SK-N-MC (cell line): Measurements from ENCODE around the gene NAA50.

ENCODE experiments used
- EZH2 ChIP-seq: fragments of 200-600 bp; sonication (generic); IDR thresholded peaks from one replicate; pipeline ENCODE4 v1.6.1; 2017; ENCODE audit warnings: antibody characterized with exemption
- FOXP2 ChIP-seq: optimal IDR thresholded peaks from 2 replicates; pipeline ENCODE3; 2011; ENCODE audit warnings: mild to moderate bottlenecking, moderate library complexity; ENCODE audit not compliant: insufficient read depth; ENCODE audit errors: extremely low read length, control extremely low read depth

DNA sequence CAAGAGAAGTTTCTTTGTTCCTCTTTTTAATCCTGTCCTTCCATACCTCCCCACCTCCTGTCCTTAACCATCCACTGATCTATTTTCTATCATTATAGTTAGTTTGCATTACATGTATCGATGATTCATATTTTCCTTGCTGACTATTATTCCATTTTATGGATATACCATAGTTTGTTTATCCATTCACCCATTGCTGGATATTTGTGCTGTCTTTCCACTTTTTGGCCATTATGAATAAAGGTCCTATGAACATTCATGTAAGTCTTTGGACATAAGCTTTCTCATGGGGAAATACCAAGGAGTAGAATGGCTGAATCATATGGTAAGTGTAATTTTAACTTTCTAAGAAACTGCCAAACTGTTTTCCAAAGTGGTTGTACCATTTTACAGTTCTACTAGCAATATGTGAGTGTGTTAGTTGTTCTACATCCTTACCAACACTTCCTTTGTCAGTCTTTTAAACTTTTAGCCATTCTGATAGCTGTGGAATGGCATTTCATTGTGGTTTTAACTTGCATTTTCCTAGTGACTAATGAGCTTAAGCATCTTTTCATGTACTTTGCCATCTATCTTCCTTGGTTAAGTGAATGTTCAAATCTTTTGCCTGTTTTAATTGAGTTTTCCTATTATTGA, 12.5 kb upstream of the NAA50 start:
- TF ChIP-seq FOXP2, result no peak
- no peak for TF ChIP-seq EZH2
